GM23338 (cell line): ENCODE measurements around the gene AADAC.

ENCODE experiments used
- CREB1 ChIP-seq: fragments of 250-450 bp; sonication (Bioruptor Pico); IDR thresholded peaks from 2 replicates; pipeline ENCODE4 v1.5.0; 2020; ENCODE audit warnings: low read depth, mild to moderate bottlenecking, moderate library complexity
- EZH2 ChIP-seq: fragments of 200-600 bp; sonication (generic); IDR thresholded peaks from one replicate; pipeline ENCODE4 v1.8.0; 2017; ENCODE audit warnings: antibody characterized with exemption, mild to moderate bottlenecking, low read depth; ENCODE audit not compliant: unreplicated experiment
- EZH2phosphoT487 ChIP-seq: fragments of 200-600 bp; sonication (generic); IDR thresholded peaks from one replicate; pipeline ENCODE4 v1.8.1; 2018; ENCODE audit warnings: antibody characterized with exemption; ENCODE audit not compliant: unreplicated experiment
- JUNB ChIP-seq: IDR thresholded peaks from one replicate; pipeline ENCODE4 v1.6.1; 2016; ENCODE audit warnings: antibody characterized with exemption; ENCODE audit not compliant: unreplicated experiment
- POLR2AphosphoS5 ChIP-seq: IDR thresholded peaks from 2 replicates; pipeline ENCODE4 v1.6.1; 2016; ENCODE audit warnings: antibody characterized with exemption, low read depth
- STAT1 ChIP-seq: IDR thresholded peaks from one replicate; pipeline ENCODE4 v1.6.1; 2016; ENCODE audit warnings: antibody characterized with exemption; ENCODE audit not compliant: unreplicated experiment
- ZNF114 ChIP-seq: fragments of 250-450 bp; sonication (Bioruptor Pico); IDR thresholded peaks from 2 replicates; pipeline ENCODE4 v1.5.0; 2020; ENCODE audit warnings: mild to moderate bottlenecking, moderate library complexity
- TF ChIP-seq, protein P1 (sequence below), 2 experiments: fragments of 200-600 bp in 1 of 2; sonication (generic) in 1 of 2; conservative IDR thresholded peaks; 2 replicates each; pipeline versions ENCODE4 v1.5.1 to v1.6.1; 2016 to 2017; ENCODE audit warnings: antibody characterized with exemption in 2 of 2, low read depth in 2 of 2, mild to moderate bottlenecking in 2 of 2, moderate library complexity in 1 of 2
- TF ChIP-seq, protein P2 (sequence below): IDR thresholded peaks from 2 replicates; pipeline ENCODE4 v1.6.1; 2016; ENCODE audit warnings: antibody characterized with exemption
- TF ChIP-seq, protein P3 (sequence below): IDR thresholded peaks from one replicate; pipeline ENCODE4 v1.6.1; 2018; ENCODE audit warnings: antibody characterized with exemption; ENCODE audit not compliant: unreplicated experiment
- TF ChIP-seq, protein P4 (sequence below): fragments of 250-450 bp; sonication (Bioruptor Pico); IDR thresholded peaks from 2 replicates; pipeline ENCODE4 v1.5.0; 2020; ENCODE audit warnings: mild to moderate bottlenecking, moderate library complexity

DNA sequence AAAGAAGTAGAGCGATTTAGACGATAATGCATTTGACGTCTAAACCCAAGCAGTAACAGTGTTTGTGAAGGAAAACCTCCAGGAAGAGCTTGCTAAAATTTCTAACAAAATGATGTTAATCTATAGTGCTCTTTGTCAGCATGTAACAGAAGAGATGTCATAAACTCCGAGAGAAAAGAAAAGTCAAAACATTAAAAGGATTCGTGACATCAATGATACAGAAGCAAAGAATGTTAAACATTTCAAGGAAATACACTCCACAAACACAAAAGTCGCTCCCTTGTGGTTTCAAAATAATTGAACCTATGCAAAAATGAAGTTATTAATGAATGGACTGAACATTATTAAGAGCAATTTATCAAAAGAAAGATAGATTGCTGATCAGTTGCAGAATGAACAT is 27.9 kb downstream of the AADAC start:
- TF ChIP-seq, protein P1, sequence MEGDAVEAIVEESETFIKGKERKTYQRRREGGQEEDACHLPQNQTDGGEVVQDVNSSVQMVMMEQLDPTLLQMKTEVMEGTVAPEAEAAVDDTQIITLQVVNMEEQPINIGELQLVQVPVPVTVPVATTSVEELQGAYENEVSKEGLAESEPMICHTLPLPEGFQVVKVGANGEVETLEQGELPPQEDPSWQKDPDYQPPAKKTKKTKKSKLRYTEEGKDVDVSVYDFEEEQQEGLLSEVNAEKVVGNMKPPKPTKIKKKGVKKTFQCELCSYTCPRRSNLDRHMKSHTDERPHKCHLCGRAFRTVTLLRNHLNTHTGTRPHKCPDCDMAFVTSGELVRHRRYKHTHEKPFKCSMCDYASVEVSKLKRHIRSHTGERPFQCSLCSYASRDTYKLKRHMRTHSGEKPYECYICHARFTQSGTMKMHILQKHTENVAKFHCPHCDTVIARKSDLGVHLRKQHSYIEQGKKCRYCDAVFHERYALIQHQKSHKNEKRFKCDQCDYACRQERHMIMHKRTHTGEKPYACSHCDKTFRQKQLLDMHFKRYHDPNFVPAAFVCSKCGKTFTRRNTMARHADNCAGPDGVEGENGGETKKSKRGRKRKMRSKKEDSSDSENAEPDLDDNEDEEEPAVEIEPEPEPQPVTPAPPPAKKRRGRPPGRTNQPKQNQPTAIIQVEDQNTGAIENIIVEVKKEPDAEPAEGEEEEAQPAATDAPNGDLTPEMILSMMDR (conservative IDR thresholded peaks at IDR 0.05; ENCODE audit: low read depth in 2 of 2), result no peak
- TF ChIP-seq, protein P2, sequence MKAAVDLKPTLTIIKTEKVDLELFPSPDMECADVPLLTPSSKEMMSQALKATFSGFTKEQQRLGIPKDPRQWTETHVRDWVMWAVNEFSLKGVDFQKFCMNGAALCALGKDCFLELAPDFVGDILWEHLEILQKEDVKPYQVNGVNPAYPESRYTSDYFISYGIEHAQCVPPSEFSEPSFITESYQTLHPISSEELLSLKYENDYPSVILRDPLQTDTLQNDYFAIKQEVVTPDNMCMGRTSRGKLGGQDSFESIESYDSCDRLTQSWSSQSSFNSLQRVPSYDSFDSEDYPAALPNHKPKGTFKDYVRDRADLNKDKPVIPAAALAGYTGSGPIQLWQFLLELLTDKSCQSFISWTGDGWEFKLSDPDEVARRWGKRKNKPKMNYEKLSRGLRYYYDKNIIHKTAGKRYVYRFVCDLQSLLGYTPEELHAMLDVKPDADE, result no peak
- no peak for TF ChIP-seq EZH2
- TF ChIP-seq, protein P3, sequence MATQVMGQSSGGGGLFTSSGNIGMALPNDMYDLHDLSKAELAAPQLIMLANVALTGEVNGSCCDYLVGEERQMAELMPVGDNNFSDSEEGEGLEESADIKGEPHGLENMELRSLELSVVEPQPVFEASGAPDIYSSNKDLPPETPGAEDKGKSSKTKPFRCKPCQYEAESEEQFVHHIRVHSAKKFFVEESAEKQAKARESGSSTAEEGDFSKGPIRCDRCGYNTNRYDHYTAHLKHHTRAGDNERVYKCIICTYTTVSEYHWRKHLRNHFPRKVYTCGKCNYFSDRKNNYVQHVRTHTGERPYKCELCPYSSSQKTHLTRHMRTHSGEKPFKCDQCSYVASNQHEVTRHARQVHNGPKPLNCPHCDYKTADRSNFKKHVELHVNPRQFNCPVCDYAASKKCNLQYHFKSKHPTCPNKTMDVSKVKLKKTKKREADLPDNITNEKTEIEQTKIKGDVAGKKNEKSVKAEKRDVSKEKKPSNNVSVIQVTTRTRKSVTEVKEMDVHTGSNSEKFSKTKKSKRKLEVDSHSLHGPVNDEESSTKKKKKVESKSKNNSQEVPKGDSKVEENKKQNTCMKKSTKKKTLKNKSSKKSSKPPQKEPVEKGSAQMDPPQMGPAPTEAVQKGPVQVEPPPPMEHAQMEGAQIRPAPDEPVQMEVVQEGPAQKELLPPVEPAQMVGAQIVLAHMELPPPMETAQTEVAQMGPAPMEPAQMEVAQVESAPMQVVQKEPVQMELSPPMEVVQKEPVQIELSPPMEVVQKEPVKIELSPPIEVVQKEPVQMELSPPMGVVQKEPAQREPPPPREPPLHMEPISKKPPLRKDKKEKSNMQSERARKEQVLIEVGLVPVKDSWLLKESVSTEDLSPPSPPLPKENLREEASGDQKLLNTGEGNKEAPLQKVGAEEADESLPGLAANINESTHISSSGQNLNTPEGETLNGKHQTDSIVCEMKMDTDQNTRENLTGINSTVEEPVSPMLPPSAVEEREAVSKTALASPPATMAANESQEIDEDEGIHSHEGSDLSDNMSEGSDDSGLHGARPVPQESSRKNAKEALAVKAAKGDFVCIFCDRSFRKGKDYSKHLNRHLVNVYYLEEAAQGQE, result no peak
- TF ChIP-seq EZH2phosphoT487, result no peak
- TF ChIP-seq POLR2AphosphoS5, result no peak
- TF ChIP-seq JUNB, result no peak
- TF ChIP-seq CREB1 (CRISPR knock-in tag), result no peak
- TF ChIP-seq, protein P4, sequence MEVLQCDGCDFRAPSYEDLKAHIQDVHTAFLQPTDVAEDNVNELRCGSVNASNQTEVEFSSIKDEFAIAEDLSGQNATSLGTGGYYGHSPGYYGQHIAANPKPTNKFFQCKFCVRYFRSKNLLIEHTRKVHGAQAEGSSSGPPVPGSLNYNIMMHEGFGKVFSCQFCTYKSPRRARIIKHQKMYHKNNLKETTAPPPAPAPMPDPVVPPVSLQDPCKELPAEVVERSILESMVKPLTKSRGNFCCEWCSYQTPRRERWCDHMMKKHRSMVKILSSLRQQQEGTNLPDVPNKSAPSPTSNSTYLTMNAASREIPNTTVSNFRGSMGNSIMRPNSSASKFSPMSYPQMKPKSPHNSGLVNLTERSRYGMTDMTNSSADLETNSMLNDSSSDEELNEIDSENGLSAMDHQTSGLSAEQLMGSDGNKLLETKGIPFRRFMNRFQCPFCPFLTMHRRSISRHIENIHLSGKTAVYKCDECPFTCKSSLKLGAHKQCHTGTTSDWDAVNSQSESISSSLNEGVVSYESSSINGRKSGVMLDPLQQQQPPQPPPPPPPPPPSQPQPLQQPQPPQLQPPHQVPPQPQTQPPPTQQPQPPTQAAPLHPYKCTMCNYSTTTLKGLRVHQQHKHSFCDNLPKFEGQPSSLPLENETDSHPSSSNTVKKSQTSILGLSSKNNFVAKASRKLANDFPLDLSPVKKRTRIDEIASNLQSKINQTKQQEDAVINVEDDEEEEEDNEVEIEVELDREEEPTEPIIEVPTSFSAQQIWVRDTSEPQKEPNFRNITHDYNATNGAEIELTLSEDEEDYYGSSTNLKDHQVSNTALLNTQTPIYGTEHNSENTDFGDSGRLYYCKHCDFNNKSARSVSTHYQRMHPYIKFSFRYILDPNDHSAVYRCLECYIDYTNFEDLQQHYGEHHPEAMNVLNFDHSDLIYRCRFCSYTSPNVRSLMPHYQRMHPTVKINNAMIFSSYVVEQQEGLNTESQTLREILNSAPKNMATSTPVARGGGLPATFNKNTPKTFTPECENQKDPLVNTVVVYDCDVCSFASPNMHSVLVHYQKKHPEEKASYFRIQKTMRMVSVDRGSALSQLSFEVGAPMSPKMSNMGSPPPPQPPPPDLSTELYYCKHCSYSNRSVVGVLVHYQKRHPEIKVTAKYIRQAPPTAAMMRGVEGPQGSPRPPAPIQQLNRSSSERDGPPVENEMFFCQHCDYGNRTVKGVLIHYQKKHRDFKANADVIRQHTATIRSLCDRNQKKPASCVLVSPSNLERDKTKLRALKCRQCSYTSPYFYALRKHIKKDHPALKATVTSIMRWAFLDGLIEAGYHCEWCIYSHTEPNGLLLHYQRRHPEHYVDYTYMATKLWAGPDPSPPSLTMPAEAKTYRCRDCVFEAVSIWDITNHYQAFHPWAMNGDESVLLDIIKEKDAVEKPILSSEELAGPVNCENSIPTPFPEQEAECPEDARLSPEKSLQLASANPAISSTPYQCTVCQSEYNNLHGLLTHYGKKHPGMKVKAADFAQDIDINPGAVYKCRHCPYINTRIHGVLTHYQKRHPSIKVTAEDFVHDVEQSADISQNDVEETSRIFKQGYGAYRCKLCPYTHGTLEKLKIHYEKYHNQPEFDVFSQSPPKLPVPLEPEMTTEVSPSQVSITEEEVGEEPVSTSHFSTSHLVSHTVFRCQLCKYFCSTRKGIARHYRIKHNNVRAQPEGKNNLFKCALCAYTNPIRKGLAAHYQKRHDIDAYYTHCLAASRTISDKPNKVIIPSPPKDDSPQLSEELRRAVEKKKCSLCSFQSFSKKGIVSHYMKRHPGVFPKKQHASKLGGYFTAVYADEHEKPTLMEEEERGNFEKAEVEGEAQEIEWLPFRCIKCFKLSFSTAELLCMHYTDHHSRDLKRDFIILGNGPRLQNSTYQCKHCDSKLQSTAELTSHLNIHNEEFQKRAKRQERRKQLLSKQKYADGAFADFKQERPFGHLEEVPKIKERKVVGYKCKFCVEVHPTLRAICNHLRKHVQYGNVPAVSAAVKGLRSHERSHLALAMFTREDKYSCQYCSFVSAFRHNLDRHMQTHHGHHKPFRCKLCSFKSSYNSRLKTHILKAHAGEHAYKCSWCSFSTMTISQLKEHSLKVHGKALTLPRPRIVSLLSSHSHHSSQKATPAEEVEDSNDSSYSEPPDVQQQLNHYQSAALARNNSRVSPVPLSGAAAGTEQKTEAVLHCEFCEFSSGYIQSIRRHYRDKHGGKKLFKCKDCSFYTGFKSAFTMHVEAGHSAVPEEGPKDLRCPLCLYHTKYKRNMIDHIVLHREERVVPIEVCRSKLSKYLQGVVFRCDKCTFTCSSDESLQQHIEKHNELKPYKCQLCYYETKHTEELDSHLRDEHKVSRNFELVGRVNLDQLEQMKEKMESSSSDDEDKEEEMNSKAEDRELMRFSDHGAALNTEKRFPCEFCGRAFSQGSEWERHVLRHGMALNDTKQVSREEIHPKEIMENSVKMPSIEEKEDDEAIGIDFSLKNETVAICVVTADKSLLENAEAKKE (CRISPR knock-in tag), result no peak
- TF ChIP-seq ZNF114 (CRISPR knock-in tag), result no peak
- no peak for TF ChIP-seq STAT1
